GM08714 (cell line): ENCODE measurements around the gene ZNF578.
"Not testable (repeated sequence)": the region's sequence is repeated elsewhere in the genome, so short reads cannot be mapped to it uniquely, and the experiment has no call there.

ENCODE experiments used
- H3K4me3 ChIP-seq: fragments of 200-500 bp; sonication (Bioruptor generic); 2 replicates; pipeline ENCODE4 v1.5.1; 2014; ENCODE audit warnings: mild to moderate bottlenecking, low read length, inconsistent platforms
- ZNF274 ChIP-seq: IDR thresholded peaks from 2 replicates; pipeline ENCODE4 v1.6.1; 2012; ENCODE audit warnings: mild to moderate bottlenecking, low read depth, low read length

The ZNF578 gene

GRCh38 chr19:52533901-52534300, 80.5 kb downstream of the ZNF578 start:
- no peak for TF ChIP-seq ZNF274
- H3K4me3 ChIP-seq = no peak overlapping the region

DNA sequence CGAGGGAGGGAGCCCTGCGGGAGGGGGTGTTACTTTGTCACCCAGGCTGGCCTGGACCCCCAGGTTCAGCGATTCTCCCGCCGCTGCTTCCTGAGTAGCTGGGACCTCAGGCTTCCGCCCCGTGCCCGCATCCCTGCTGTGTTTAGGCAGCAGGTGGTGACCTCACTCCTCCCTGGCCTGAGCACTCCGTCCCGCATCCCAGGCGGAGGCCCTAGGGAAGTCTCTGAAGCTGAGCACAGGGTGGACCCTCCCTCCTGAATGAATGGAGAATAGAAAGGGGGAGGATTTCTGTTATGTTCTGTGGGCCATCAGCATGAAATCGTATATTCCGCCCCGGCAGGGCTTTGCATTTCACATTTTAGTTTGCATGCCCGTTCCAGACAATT, 82.0 kb downstream of the ZNF578 start:
- H3K4me3 ChIP-seq = peak overlapping the region; percentile 48; the same call in 1 of the 2 replicates

DNA sequence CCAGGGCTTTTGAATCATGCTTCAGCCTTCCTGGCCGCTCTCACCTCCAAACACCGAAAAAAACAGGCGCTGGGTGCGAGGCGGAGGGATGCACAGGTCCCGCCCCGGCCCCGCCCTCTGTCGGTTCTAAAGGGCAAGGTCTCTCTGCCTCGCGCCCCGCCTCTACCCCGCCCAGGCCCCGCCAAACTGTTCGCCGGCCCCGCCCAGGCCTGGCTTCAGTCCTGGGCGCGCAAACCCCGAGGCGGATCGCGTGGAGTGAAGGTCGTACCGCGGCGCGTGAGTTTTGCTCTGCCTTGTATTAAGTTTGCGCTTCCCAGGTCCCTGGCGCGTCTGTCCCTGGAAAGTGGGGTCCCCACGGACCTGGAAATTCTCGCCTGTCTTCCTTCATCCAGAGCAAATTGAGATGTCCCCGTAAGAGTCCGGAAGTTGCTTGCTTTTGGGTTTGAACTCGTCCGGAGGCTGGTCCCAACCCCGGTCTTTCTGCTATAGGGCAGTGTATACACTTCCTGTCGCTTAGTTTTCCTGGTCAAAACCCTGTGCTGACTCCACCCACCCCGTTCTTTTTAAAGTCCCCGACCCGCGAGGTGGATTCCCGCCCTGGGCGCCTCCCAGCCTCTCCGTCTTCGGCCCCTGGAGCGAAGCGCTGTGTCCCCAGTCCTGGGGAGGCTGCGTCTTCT, 82.6 kb downstream of the ZNF578 start:
- peak overlapping the region; percentile 68; the same call in 1 of the 2 replicates for H3K4me3 ChIP-seq
- no peak for TF ChIP-seq ZNF274

- H3K4me3 ChIP-seq = peak overlapping the region; percentile 68; the same call in 1 of the 2 replicates
- TF ChIP-seq ZNF274 = no peak
These were observed 83.1 kb downstream of the ZNF578 start for GRCh38 chr19:52536448-52536800.

DNA sequence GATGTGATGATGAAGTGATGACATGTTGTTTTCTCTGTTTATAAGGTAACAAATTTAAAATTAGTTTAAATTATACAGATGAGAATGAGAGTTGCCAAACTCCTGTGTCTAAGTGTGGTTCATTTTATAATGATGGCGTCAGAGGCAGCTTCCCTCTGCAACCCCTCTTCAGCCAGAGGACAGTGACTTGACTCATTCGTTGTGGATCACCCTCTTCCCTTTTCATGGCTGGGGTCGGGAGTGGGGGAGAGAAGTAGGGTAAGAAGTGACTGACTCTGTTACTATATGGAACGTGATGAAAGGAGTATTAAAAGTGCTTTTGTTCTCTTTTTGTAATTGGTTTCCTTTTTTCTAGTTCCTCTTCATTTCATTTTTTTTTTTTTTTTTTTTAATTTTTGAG, 85.5 kb downstream of the ZNF578 start:
- H3K4me3 ChIP-seq = not testable (repeated sequence)

DNA sequence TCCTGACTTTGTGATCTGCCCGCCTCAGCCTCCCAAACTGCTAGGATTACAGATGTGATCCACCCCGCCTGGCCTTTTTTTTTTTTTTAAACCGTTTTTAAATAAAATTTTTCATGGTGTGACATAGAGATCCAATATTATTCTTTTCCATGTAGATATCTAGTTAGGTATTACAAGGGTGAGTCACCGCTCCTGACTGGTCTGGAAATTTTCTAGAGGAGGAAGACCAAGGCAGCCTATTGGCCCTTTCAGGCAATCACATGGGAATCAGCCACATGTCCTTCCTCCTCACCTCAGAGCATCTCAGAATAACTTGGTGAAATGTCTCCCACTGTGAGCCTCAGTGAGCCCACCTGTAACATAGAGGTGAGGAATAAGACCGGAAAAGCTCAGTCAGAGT, 87.8 kb downstream of the ZNF578 start:
- not testable (repeated sequence) for H3K4me3 ChIP-seq

GRCh38 chr19:52541608-52542007, 88.3 kb downstream of the ZNF578 start:
- no peak overlapping the region for H3K4me3 ChIP-seq
- TF ChIP-seq ZNF274 = no peak

DNA sequence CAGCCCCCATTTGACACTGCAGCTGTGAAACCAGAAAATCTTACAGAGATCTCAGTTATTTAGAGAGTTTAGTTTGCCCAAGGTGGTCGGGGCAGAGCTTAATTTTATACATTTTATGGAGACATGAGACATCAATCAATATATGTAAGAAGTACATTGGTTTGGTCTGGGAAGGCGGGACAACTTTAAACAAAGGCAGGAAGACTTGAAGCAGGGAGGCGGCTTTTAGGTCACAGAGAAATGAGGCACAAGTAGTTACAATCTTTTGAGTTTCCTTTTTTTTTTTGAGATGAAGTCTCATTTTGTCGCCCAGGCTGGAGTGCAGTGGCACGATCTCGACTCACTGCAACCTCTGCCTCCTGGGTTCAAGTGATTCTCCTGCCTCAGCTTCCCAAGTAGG, 89.2 kb downstream of the ZNF578 start:
- H3K4me3 ChIP-seq = not testable (repeated sequence)

GRCh38 chr19:52542984-52543664, 89.8 kb downstream of the ZNF578 start:
- no peak overlapping the region for H3K4me3 ChIP-seq
- no peak for TF ChIP-seq ZNF274

- H3K4me3 ChIP-seq = no peak overlapping the region
- TF ChIP-seq ZNF274 = peak; percentile 83
These were observed 101.0 kb downstream of the ZNF578 start for GRCh38 chr19:52554216-52554971.

- no peak for TF ChIP-seq ZNF274
- H3K4me3 ChIP-seq = no peak overlapping the region
These were observed 104.1 kb downstream of the ZNF578 start for GRCh38 chr19:52557231-52557995.

GRCh38 chr19:52558732-52559445, 105.5 kb downstream of the ZNF578 start:
- not testable (repeated sequence) for H3K4me3 ChIP-seq

DNA sequence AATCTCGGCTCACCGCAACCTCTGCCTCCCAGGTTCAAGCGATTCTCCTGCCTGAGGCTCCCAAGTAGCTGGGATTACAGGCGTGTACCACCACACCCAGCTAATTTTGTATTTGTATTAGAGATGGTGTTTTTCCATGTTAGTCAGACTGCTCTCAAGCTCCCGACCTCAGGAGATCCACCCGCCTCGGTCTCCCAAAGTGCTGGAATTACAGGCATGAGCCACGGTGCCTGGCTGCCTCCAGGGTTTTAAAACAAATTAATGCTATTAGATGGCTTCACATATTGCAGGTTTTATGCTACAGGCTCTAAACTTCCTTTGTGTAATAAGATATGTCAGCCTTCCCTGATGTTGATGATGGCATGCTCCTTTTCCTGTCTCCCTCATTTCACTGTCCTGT, 108.3 kb downstream of the ZNF578 start:
- H3K4me3 ChIP-seq = not testable (repeated sequence)
